ENCODE data around the gene NR2C1.
"Not testable (repeated sequence)": the region's sequence is repeated elsewhere in the genome, so short reads cannot be mapped to it uniquely, and the experiment has no call there.

Gene NR2C1

DNA sequence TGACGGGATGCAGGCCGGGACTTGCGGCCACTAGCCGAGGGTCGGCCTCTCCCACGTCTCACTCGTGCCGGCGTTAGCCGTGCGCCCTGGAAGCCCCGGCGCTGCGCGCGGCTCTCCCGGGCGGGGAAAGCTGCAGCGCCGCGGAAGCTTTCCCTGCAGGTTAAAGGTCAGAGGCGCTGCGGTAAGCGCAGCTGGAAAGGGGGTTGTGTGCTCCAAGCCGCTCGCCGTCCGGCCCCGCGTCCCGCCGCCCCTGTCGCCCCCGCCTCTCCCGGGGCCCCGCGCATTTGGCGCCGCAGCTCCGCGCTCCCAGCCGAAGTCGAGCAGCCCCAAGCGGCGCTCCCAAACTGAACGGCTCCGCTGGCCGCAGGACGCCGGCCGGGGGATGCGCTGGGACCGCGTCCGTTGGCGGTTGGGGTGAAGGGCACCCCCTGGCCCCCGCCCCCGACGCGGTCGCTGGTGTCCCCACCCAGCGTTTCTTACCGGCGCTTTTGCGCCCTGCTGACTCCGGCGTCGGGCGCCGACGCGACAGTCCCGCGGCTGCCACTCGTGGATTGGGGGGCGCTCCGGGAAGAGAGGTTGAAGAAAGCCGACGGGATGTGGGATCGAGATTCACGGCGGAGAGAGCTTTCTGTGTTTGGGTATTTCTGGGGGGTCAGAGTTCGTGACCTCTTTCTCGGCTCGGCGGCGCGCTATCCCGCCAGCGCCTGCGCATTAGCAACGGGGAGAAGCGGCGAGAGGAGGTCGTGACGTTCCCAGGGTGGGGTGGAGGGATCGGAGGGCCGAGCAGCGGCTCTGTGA, at the start of gene NR2C1:
TSS of gene NR2C1 (minus strand) at position 719 of the 798 bp plus-strand sequence. CDS start 6,234 bp downstream, outside the sequence.
- DNase-seq (ENCODE audit: low read depth, low spot score): peak; percentile 77

DNA sequence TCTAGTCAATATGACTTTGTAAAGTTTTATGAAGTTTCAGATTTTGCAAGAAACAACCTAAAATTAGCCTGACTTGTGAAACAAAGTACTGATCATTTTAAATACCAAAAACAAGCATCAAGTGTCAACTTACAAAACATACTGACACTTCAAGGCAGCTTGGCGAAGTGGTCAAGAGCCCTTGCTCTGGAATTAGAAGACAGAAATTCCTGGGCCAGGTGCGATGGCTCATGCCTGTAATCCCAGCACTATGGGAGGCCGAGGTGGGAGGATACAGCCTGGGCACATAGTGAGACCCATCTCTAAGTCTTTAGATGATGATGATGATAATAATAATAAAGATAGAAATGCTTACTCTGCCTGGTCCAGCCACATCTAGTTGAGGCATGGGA, 45.4 kb upstream of the NR2C1 start:
- DNase-seq (ENCODE audit: low read depth, low spot score): no peak

DNA sequence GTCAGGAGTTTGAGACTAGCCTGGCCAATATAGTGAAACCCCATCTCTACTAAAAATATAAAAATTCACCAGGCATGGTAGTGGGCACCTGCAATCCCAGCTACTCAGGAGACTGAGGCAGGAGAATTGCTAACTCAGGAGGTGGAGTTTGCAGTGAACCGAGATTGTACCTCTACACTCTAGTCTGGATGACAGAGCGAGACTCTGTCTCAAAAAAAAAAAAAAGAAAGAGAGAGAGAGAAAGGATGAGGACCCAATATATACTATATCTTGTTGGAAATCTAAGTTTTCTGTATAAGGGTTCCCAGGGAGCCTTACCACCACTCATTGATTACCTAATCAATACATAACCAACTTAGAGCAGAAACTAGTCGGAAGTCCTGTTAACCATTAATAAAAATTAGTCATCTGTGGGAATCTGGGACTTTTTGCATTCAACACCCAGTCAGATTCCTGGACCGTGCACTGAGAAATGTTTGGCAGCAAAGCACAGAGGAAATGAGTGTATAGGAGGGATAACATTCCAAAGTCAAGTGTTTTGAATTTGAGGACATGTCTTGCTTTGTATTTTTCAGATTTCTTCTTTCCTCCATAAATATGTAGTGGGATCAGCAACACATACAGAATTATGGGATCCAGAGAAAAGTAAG, 44.8 kb upstream of the NR2C1 start:
- DNase-seq (ENCODE audit: low read depth, low spot score): no peak

DNA sequence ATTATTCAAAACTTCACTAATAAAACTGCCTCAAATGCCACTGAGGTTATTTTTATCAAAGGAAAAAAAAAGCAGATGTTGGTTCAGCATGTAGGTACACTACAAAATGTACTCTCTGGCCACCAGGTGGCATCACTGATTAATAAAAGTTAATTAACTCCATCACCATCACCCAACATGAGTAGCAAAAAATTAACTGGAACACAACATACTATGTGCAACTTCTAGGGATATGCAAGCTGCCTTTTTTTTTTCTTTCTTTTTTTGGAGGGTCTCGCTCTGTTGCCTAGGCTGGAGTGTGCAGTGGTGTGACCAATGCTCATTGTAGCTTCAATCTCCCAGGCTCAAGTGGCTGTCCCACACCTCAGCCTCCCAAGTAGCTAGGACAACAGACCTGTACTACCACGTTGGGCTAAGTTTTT, 43.8 kb upstream of the NR2C1 start:
- no peak for DNase-seq (ENCODE audit: low read depth, low spot score)

DNA sequence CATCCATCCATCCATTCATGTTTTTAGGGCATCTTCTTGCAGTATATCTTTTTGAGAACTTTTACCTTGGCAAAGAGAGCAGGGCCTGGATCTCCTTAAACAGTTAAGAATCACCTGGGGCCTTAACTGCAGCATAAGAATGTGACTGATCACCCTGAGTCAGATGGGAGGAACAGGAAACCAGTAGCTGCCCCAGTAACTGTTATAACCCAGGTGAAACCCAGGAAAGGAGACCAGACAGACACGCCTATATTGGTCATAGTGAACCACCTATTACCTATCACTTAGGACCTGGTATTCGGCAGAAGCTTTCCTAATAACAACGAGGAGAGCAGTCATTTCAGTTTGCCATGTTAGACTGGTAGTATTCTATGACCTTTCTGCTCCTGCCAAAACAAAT, 43.4 kb upstream of the NR2C1 start:
- DNase-seq (ENCODE audit: low read depth, low spot score): no peak

DNA sequence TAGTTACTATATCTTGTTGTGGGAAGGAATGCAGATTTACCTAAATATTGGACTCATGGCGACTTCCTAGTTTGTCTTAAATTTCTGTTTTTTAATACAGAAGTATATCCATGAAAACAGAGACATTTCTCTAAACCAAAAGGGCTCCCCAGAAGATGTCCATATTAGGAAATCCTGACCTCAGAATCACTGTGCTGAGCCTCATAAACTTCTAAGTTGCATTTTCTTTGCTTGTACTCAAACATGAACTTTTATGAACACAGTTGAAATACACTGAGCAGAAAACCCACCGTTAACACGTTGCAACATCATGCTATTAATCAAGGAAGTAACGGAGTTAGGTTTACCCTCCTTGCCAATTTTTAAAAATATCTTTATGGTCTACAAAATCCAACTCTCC, 42.9 kb upstream of the NR2C1 start:
- no peak for DNase-seq (ENCODE audit: low read depth, low spot score)

DNA sequence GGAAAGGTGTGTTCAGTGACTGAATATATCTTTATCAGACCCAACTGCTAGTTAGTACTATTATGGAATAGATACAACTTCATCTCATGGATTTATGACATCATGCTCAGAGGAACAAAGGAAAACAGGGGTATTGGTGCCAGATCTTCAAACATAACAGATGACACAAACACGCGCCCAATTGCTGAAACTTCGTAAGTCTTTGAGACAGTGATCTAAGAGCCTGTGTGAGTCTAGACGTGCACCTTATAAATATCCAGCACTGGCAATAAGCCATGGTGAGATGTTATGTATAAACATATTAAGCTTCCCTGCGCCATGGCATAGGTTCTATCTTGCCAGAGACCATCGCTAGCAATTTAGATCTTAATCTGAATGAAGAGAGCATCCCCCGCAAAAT, 42.2 kb upstream of the NR2C1 start:
- DNase-seq (ENCODE audit: low read depth, low spot score): no peak

DNA sequence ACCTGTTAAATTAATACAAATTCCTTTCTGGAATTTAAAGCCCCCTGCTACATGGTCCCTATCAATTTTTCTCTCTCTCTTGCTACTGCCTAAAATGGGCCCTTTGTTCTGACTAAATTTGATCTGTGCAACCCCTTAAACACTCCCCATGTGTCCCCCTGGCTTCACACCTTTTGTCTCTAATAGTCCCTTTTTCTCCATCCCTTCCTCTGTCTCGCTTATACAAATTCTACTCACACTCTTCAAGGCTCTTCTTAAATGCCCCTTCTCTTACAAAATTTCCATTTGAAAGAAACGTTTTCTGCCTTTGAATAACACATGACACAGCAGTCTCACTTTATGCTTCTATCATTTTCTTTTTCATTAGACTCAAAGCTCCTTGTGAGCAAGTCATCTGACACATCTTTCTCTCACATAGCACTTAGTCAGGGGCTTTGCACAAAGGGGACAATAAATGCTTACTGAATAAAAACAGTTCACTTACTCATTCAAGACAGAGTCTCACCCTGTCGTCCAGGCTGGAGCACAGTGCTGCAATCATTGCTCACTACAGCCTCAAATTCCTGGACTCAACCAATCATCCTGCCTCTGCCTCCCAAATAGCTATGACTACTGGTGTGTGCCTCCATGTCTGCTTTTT, 41.5 kb upstream of the NR2C1 start:
- no peak for DNase-seq (ENCODE audit: low read depth, low spot score)

DNA sequence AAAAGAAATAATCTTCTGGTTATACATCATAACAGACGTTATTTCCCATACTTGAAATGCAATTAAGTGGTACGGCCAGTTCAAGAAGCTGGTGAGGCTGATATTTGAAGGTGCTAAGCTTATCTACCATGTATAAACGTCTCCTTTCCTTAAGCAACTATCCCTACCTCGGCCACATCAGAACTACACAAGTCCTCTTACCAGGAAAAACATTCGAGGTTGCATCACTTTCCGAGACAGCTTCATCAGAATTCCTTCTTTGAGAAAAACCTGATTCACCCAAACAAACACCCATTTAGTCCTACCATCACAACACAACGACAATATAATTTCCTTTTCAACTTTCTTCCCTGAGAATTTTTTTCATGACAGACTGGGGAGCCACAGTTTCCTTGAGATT, 33.9 kb upstream of the NR2C1 start:
- no peak for DNase-seq (ENCODE audit: low read depth, low spot score)

DNA sequence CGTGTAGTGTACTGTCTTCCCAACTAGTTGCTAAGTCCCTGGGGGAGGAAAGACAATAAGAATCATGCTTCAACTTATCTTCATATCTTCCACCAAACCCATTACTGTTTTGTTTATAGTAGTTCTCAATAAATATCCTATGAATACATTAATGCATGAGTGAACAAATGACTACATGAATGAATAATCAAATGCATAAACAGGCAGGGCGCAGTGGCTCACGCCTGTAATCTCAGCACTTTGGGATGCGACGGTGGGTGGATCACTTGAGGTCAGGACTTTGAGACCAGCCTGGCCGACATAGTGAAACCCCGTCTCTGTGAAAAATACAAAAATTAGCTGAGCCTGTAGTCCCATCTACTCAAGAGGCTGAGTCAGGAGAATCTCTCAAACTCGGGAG, 32.1 kb upstream of the NR2C1 start:
- DNase-seq (ENCODE audit: low read depth, low spot score): no peak

DNA sequence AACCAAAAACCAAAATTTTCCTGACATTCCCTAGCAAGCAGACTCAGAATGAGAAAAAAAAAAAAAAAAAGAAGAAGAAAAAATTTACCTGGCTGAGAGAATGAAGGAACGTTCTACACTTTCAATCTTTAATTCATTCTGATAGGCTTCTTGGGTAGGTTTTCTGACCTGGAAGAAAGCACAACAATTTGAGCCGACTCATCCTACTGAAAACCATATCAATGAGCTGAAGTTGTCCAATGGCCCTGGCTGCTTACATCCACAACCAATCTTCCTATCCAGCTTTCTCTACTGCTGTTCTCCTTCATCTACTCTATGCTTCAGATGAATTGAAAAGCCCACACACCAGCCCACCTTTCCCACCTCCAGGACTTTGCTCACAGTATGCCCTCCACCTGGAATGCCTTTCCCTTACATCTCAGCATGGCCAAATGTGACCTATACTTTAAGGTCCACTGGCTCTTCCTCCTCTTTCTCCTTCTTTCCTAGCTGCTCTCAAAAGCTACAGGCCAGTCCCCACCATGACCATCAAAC, 31.6 kb upstream of the NR2C1 start:
- no peak for DNase-seq (ENCODE audit: low read depth, low spot score)

DNA sequence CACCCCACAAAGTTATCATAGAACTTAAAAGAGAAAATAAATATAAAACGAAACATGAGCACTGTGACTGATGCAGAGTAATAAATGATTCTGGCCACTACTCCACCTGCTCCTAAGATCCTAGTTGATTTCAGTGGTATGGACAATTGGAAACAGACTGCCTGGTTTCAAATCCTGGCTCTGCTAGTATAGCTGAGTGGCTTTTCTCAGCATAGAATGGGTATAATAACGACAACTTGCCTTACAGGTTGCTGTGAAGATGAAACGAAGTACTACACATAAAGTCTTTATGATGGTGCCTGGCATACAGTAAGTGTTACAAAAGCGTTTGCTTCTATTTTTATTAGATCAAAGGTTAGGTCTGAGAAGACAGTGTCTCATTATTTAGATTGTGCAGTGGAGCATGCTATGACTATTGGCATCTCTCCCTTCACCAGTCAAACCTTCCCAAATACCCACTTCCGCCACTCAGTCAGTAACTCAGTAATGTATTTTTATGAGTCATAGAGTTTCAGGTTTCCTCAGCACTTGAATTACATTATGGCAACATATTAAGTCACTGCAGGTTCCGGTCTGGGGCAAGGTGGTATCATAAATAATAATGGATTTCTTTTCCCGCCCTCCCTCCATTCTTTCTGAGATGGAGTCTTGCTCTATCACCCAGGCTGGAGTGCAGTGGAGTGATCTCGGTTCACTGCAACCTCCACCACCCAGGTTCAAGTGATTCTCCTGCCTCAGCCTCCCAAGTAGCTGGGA, 29.7 kb upstream of the NR2C1 start:
- DNase-seq (ENCODE audit: low read depth, low spot score): no peak

DNA sequence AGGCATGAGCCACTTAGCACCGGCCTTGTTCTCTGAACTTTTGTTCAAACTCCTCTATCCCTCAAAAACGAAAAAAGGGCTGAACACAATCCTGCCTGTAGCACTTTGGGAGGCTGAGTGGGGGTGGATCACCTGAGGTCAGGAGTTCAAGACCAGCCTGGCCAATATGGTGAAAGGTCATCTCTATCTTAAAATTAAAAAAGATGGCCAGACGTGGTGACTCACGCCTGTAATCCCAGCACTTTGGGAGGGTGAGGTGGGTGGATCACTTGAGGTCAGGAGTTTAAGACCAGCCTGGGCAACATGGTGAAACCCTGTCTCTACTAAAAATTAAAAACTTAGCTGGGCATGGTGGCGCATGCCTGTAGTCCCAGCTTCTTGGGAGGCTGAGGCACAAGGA, 28.5 kb upstream of the NR2C1 start:
- DNase-seq (ENCODE audit: low read depth, low spot score): not testable (repeated sequence)

DNA sequence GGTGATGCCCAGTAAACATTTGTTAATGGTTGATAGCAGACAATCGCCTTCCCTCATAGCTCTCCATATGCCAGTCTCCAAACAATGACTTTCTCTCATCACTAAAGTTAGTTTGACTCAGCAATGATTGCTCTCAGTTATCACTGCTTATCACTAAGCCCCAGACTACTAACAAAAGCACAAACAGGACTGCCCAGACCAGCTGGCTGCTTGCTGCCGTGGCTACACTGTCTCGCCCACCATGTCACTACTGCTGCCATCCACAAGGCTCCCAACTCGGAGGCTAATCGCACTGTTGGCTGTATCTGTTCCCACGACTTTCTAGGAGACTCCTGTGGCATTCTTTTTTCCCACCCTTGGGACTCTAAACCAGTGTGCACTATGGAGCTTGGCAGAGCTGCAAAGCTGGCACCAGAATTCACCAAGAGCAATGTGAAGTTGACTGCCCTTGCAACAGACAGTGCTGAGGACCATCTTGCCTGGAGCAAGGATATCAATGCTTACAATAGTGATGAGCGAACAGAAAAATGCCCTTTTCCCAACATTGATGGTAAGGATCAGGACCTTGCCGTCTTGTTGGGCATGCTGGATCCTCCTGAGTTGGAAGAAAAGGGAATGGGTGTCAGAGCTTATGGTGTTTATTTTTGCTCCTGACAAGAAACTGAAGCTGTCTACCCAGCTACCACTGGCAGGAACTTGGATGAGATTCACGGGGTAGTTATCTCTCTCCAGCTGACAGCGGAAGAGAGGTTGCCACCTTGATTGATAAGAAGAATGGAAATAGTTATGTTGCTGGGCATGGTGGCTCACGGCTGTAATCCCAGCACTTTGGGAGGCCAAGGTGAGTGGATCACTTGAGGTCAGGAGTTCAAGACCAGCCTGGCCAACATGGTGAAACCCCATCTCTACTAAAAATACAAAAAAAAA, 27.1 kb upstream of the NR2C1 start:
- no peak for DNase-seq (ENCODE audit: low read depth, low spot score)

DNA sequence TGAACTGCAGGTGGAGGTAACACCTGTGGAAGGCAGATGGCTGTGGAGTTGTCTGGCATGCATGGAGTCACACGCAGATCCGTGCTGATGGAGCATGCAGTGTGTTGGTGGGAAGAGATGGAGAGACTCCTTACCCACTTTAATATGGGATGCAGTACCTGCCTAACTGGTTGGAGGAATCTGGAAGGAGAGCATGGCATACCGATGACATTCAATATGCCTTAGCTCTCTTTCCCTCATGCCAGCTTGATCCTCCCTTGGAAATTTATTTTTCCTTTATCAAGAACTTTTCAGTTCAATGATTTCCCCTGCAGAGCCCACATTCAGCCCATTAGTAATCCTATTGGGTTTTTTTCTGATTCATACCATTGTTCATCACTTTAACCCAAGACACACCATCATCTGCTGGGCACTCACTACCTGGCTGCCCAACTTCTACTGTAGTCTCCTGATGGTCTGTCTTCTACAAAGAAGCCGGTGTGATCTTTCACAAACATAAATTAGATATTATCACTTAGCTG, 25.9 kb upstream of the NR2C1 start:
- no peak for DNase-seq (ENCODE audit: low read depth, low spot score)

DNA sequence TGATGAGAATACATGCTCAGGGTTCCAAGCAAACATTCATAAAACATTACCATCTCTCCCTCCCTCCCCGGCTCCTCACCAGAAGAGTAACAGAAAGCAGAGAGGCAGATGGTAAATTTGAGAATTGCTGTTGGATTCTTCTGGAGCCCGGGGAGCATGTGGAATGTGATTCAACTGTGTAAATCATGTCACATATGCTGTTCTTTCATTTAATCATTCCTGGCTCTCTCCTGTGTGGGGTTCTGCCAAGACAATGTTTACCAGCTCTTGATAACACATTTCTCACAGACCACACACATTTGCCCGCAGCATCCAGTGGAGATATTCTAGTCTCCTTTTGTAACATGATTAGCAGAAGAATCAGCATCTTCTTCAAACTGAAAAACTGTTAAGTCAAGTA, 23.4 kb upstream of the NR2C1 start:
- no peak for DNase-seq (ENCODE audit: low read depth, low spot score)

DNA sequence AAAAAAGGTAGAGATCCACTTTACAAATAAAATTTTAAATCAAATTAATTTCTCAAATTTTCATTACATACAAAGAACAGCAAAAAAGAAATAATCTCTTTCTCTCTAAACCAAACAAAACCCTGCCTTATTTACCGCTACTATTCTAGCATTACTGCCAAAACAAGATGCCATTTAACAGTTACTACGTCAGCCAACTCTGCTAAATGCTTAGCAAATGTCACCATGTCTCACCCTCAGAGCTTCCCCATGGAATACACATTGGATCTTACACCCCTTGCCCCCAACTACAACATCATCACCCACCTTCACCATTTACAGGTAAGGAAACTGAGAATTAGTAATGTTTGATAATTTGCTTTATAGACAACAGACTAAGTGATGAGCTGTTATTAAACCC, 23.0 kb upstream of the NR2C1 start:
- no peak for DNase-seq (ENCODE audit: low read depth, low spot score)

DNA sequence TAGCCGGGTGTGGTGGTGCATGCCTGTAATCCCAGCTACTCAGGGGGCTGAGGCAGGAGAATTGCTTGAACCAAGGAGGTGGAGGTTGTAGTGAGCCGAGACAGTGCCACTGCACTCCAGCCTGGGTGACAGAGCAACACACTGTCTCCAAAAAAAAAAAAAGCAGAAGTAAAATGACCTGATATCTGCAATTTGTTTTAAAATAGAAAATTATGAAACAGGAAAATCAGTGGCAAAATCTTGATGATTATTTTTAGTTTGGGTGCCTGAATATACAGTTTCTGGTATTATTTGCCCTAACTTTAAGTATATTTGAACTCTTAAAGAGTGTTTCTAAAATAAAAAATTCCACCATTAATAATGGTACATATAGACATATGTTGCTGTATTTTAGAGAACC, 22.4 kb upstream of the NR2C1 start:
- not testable (repeated sequence) for DNase-seq (ENCODE audit: low read depth, low spot score)

DNA sequence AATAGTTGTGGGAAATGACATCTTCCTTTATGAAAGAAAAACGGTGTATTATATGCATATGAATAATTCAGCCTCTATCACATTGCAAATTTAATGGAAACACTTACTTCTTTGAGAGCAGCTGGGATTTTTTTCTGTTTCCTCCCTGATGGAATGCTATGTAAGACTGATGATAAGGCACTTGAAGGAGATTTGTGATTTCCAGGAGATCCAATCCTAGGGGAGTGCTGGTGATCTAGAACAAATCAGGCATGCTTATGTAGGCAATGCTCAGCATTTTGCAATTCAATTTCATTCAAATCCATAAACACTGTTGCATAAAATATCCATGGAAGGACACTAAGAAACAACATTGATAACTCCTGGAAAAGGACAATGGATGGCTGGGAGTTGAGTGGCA, 16.0 kb upstream of the NR2C1 start:
- DNase-seq (ENCODE audit: low read depth, low spot score): no peak

DNA sequence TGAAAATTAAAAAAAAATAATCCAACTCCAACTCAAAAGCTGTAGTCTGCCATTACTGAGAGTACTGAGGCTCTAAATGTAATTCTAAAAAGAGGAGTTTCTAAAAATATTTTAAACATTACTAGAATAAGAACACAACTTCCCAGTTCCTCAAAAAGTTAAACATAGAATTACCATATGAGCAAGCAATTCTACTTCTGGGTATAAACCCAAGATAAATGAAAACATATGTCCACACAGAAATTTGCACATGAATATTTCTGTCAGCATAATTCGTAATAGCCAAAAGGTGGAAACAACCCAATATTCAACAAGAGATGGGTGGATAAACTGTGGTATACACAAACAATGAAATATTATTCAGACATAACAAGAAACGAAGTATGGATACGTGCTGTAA, 15.0 kb upstream of the NR2C1 start:
- DNase-seq (ENCODE audit: low read depth, low spot score): no peak

DNA sequence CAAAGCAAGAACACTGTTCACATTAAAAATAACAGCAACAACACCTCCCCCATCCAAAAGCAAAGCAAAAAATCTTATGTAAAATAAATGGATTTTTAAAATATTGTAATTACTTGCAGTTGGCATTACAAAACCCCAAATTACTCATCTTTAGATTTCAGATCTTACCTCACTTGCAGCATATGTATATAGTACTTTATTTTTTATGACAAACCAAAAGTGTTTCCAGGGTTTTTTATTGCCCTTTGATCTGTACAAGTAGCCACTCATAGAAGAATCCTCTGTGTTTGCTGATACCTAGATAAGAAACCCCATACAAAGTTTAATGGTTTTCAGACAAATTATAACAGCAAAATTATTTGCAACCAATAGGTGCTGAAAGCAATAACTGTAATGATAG, 12.2 kb upstream of the NR2C1 start:
- DNase-seq (ENCODE audit: low read depth, low spot score): no peak

Measured in iPS DF 19.7 (cell line).